ENCODE data around the gene ASTE1. TPM values are rescaled to one million over a fixed set of nuclear protein-coding genes. Genes with fewer than 3 reads are reported as not detected.

The ASTE1 gene
- total RNA-seq, 2 donors from 2014 or later = 6.1 to 7.7 TPM

- DNase-seq (ENCODE audit: low spot score) = no peak
- H3K4me3 ChIP-seq = no peak overlapping the region
- H3K9me3 ChIP-seq = no peaks in the 10 kb centered on the region
- H3K27me3 ChIP-seq (replicated peaks; ENCODE audit: insufficient read depth) = no peaks in the 10 kb centered on the region
- no peak overlapping the region for H3K27ac ChIP-seq
- no peaks in the 10 kb centered on the region for H3K4me1 ChIP-seq (replicated peaks)
- H3K36me3 ChIP-seq = no peaks in the 10 kb centered on the region
- intact Hi-C loops (cut with DNase I) = no loop called here
- 86% methylated on average over 2 of the region's 2 CpGs for WGBS
- TF ChIP-seq CTCF (IDR thresholded peaks at IDR 0.05) = no peak
- no peak for TF ChIP-seq POLR2A (IDR thresholded peaks at IDR 0.05)
- no peak for TF ChIP-seq POLR2AphosphoS5 (IDR thresholded peaks at IDR 0.05)
These were observed 45.2 kb downstream of the ASTE1 start for GRCh38 chr3:130981469-130981868.

GRCh38 chr3:130979117-130979516, 47.5 kb downstream of the ASTE1 start:
- Histone ChIP-seq H3K4me3 (no peak overlapping the region), H3K36me3 (no peaks in the 10 kb centered on the region), H3K4me1 (replicated peaks) (no peaks in the 10 kb centered on the region), H3K9me3 (no peaks in the 10 kb centered on the region), H3K27me3 (replicated peaks; ENCODE audit: insufficient read depth) (no peaks in the 10 kb centered on the region), H3K27ac (no peak overlapping the region)
- no peak for DNase-seq (ENCODE audit: low spot score)
- intact Hi-C loops (cut with DNase I) = no loop called here
- TF ChIP-seq CTCF (IDR thresholded peaks at IDR 0.05) (no peak), POLR2AphosphoS5 (IDR thresholded peaks at IDR 0.05) (no peak), POLR2A (IDR thresholded peaks at IDR 0.05) (no peak)
- WGBS = 94% methylated on average over 2 of the region's 2 CpGs

- WGBS = 62% methylated on average over 4 of the region's 4 CpGs
- intact Hi-C loops (cut with DNase I) = no loop called here
- Histone ChIP-seq H3K9me3 (no peaks in the 10 kb centered on the region), H3K27ac (no peak overlapping the region), H3K4me1 (replicated peaks) (no peaks in the 10 kb centered on the region), H3K4me3 (no peak overlapping the region), H3K36me3 (no peaks in the 10 kb centered on the region), H3K27me3 (replicated peaks; ENCODE audit: insufficient read depth) (no peaks in the 10 kb centered on the region)
- no peak for DNase-seq (ENCODE audit: low spot score)
- TF ChIP-seq POLR2AphosphoS5 (IDR thresholded peaks at IDR 0.05) (no peak), CTCF (IDR thresholded peaks at IDR 0.05) (no peak), POLR2A (IDR thresholded peaks at IDR 0.05) (no peak)
These were observed 49.9 kb downstream of the ASTE1 start for GRCh38 chr3:130976706-130977105.

- WGBS = 85% methylated on average over 3 of the region's 3 CpGs
- no peak overlapping the region for H3K4me3 ChIP-seq
- no peak overlapping the region for H3K27ac ChIP-seq
- H3K36me3 ChIP-seq = no peaks in the 10 kb centered on the region
- no peak for DNase-seq (ENCODE audit: low spot score)
- intact Hi-C loops (cut with DNase I) = no loop called here
- H3K9me3 ChIP-seq = no peaks in the 10 kb centered on the region
- no peak for TF ChIP-seq POLR2AphosphoS5 (IDR thresholded peaks at IDR 0.05)
- no peak for TF ChIP-seq POLR2A (IDR thresholded peaks at IDR 0.05)
- no peak for TF ChIP-seq CTCF (IDR thresholded peaks at IDR 0.05)
- no peaks in the 10 kb centered on the region for H3K4me1 ChIP-seq (replicated peaks)
- H3K27me3 ChIP-seq (replicated peaks; ENCODE audit: insufficient read depth) = no peaks in the 10 kb centered on the region
These were observed 51.4 kb downstream of the ASTE1 start for GRCh38 chr3:130975251-130975650.

- 100% methylated on average over 2 of the region's 2 CpGs for WGBS
- H3K27ac ChIP-seq = no peak overlapping the region
- no peak for TF ChIP-seq POLR2AphosphoS5 (IDR thresholded peaks at IDR 0.05)
- no peaks in the 10 kb centered on the region for H3K36me3 ChIP-seq
- H3K9me3 ChIP-seq = no peaks in the 10 kb centered on the region
- H3K4me1 ChIP-seq (replicated peaks) = no peaks in the 10 kb centered on the region
- no peaks in the 10 kb centered on the region for H3K27me3 ChIP-seq (replicated peaks; ENCODE audit: insufficient read depth)
- intact Hi-C loops (cut with DNase I) = no loop called here
- H3K4me3 ChIP-seq = no peak overlapping the region
- no peak for DNase-seq (ENCODE audit: low spot score)
These were observed 52.4 kb downstream of the ASTE1 start for GRCh38 chr3:130974201-130974600.

All from prostate gland (tissue), 2 donors.